Adrenal gland (tissue), 5 donors: ENCODE results near the gene RNF227.

ENCODE experiments used
- CTCF ChIP-seq, 6 experiments: fragments of 450-650 bp in 4 of 6; fragments of 200-600 bp in 2 of 6; sonication (generic) in 1 of 6; IDR thresholded peaks; 1 replicate in 5 of 6; 2 replicates in 1 of 6; pipeline versions ENCODE4 v1.5.1 to v1.8.0; 2016 to 2021; ENCODE audit warnings: antibody characterized with exemption in 6 of 6, mild to moderate bottlenecking in 2 of 6, moderate library complexity in 1 of 6
- POLR2A ChIP-seq, 2 donors: fragments of 450-650 bp; IDR thresholded peaks; one replicate each; pipeline ENCODE4 v1.6.1; 2017; ENCODE audit warnings: antibody characterized with exemption in 2 of 2, mild to moderate bottlenecking in 2 of 2, moderate library complexity in 1 of 2
- donor health status: DM: no; HTN: no; CAD: no.

- TF ChIP-seq CTCF (IDR thresholded peaks at IDR 0.05): no peak
- TF ChIP-seq POLR2A (IDR thresholded peaks at IDR 0.05): no peak
These were observed 14.9 kb upstream of the RNF227 start for GRCh38 chr17:7930841-7931631.
